Ishikawa (cell line): Measurements from ENCODE around the gene ZKSCAN2.

Experiments
- CEBPB ChIP-seq: IDR thresholded peaks from 2 replicates; pipeline ENCODE4 v1.6.1; 2012
- CREB1 ChIP-seq: IDR thresholded peaks from 2 replicates; pipeline ENCODE4 v1.6.1; 2012; ENCODE audit warnings: low read depth
- EGR1 ChIP-seq: IDR thresholded peaks from 2 replicates; pipeline ENCODE4 v1.6.1; 2012
- EP300 ChIP-seq: IDR thresholded peaks from 2 replicates; pipeline ENCODE4 v1.6.1; 2012; ENCODE audit warnings: borderline replicate concordance
- FOXM1 ChIP-seq: IDR thresholded peaks from 2 replicates; pipeline ENCODE4 v1.6.1; 2012; ENCODE audit warnings: low read depth, borderline replicate concordance
- NFIC ChIP-seq: IDR thresholded peaks from 2 replicates; pipeline ENCODE4 v1.6.1; 2012
- RAD21 ChIP-seq: IDR thresholded peaks from 2 replicates; pipeline ENCODE4 v1.6.1; 2012; ENCODE audit warnings: low read depth
- REST ChIP-seq: IDR thresholded peaks from 2 replicates; pipeline ENCODE4 v1.6.1; 2012; ENCODE audit warnings: low read depth, mild to moderate bottlenecking
- TAF1 ChIP-seq: IDR thresholded peaks from 2 replicates; pipeline ENCODE4 v1.6.1; 2012; ENCODE audit warnings: low read depth, mild to moderate bottlenecking
- TCF12 ChIP-seq: IDR thresholded peaks from 2 replicates; pipeline ENCODE4 v1.6.1; 2012; ENCODE audit warnings: low read depth
- TEAD4 ChIP-seq: IDR thresholded peaks from 2 replicates; pipeline ENCODE4 v1.6.1; 2012
- YY1 ChIP-seq: IDR thresholded peaks from 2 replicates; pipeline ENCODE4 v1.6.1; 2012; ENCODE audit warnings: low read depth
- ZBTB7A ChIP-seq: IDR thresholded peaks from 2 replicates; pipeline ENCODE4 v1.6.1; 2012; ENCODE audit warnings: low read depth
- TF ChIP-seq, protein P1 (sequence below): IDR thresholded peaks from 2 replicates; pipeline ENCODE4 v1.6.1; 2012
- TF ChIP-seq, protein P2 (sequence below): IDR thresholded peaks from 2 replicates; pipeline ENCODE4 v1.6.1; 2012

Gene ZKSCAN2

DNA sequence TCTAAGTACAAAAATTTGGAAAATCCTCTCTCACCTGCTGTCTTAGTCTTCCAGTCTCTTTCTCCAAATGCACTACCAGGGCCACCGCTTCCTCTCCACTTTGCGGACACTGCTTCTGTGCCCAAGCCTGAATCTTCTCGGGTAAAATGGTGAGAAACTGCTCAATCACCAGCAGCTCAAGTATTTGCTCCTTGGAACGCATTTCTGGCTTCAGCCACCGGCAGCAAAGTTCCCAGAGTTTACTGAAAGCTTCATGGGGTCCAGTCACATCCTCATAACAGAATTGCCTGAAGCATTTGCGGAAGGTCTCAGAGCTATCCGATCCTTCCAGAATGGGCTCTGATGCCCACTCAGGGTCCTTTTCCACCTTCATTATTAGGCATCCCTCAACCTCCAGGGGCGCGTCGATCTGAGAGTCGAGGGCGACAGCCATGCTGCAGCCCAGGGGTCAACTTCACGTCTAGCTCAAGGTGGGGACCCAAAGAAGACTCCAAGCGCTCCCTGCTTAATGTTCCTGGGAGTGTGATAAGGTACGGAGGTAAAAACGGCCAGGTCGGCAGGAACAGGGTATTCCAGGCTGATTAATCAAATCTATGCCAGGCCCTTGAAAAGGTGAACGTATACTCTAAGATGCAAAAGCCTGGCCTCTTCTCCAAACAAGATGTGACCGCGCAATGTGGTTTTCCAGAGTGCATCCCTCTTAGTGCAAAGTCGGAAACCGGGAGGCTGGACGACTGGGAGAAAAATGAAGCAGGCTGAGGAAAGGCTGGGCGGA, 763 bp downstream of the ZKSCAN2 start:
- TF ChIP-seq, protein P1, sequence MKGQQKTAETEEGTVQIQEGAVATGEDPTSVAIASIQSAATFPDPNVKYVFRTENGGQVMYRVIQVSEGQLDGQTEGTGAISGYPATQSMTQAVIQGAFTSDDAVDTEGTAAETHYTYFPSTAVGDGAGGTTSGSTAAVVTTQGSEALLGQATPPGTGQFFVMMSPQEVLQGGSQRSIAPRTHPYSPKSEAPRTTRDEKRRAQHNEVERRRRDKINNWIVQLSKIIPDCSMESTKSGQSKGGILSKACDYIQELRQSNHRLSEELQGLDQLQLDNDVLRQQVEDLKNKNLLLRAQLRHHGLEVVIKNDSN = no peak
- TF ChIP-seq YY1 (no peak), CREB1 (no peak), EGR1 (no peak), REST (no peak), NFIC (no peak), TEAD4 (no peak), RAD21 (no peak), TAF1 (no peak), ZBTB7A (no peak), FOXM1 (no peak), EP300 (no peak), TCF12 (no peak), CEBPB (no peak)
- TF ChIP-seq, protein P2, sequence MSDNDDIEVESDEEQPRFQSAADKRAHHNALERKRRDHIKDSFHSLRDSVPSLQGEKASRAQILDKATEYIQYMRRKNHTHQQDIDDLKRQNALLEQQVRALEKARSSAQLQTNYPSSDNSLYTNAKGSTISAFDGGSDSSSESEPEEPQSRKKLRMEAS = no peak

- TF ChIP-seq TCF12 = no peak
- no peak for TF ChIP-seq EGR1
- TF ChIP-seq TAF1 = no peak
- TF ChIP-seq CREB1 = no peak
- TF ChIP-seq YY1 = no peak
- no peak for TF ChIP-seq EP300
- no peak for TF ChIP-seq CEBPB
- TF ChIP-seq NFIC = no peak
- TF ChIP-seq REST = no peak
- TF ChIP-seq, protein P1 = no peak
- TF ChIP-seq ZBTB7A = no peak
- TF ChIP-seq RAD21 = no peak
- TF ChIP-seq TEAD4 = no peak
Observed at GRCh38 chr16:25253322-25253721, 4.3 kb downstream of the ZKSCAN2 start.

DNA sequence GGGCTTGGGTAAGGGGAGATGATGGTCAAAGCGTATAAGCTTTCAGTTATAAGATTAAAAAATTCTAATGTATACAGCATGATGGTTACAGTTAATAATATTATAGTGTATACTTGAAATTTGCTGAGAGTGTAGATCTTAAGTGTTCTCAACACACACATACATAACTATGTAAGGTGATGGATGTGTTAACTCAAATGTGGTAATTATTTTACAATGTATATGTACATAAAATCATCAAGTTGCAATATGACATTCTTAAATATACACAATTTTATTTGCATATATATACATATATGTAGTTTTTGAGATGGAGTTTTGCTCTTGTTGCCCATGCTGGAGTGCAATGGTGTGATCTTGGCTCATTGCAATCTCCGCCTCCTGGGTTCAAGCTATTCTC, 7.2 kb downstream of the ZKSCAN2 start:
- TF ChIP-seq FOXM1 (no peak), NFIC (no peak), TAF1 (no peak), EP300 (no peak), TCF12 (no peak), CEBPB (no peak), EGR1 (no peak), RAD21 (no peak), ZBTB7A (no peak), CREB1 (no peak)
- TF ChIP-seq, protein P1 = no peak
- TF ChIP-seq, protein P2 = no peak

DNA sequence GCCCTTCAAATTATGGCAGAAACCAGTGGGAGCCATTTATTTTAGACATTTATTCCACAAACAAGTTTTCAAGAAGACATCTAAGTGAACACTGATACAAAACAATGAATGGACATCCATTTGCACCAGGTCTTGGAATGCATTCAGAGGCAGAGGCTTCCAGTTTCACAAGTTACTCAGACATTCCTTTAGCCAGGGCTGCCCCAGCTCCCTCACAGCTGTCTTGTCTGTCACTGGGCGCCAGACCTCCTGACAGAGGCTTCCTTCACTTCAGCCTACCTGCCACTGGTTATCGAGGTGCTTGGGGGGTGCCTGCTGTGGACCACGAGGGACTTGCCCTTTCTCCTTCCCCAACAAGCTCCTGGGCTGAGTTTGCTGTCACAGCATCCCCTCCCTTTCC, 21.7 kb downstream of the ZKSCAN2 start:
- no peak for TF ChIP-seq TCF12
- TF ChIP-seq NFIC = no peak
- no peak for TF ChIP-seq YY1
- no peak for TF ChIP-seq TEAD4

- TF ChIP-seq, protein P2 = no peak
- TF ChIP-seq EP300 = no peak
Observed at GRCh38 chr16:25228372-25228771, 29.3 kb downstream of the ZKSCAN2 start.
